BE2C (cell line): ENCODE measurements around the gene CDK17.

ENCODE experiments used
- DNase-seq: peaks from one replicate; pipeline ENCODE4 v3.0.0-alpha.2; 2020
- H3K27me3 ChIP-seq: fragments of 250-450 bp; sonication (Bioruptor Pico); 2 replicates; pipeline ENCODE4 v1.5.1; 2020; ENCODE audit warnings: mild to moderate bottlenecking
- H3K36me3 ChIP-seq: fragments of 250-450 bp; sonication (Bioruptor Pico); 2 replicates; pipeline ENCODE4 v1.5.1; 2020; ENCODE audit warnings: mild to moderate bottlenecking
- H3K4me1 ChIP-seq: fragments of 250-450 bp; sonication (Bioruptor Pico); 2 replicates; pipeline ENCODE4 v1.5.1; 2020
- H3K4me3 ChIP-seq: 2 replicates; pipeline ENCODE4 v1.5.1; 2011; ENCODE audit warnings: low read depth, low read length
- H3K9me3 ChIP-seq: fragments of 250-450 bp; sonication (Bioruptor Pico); 2 replicates; pipeline ENCODE4 v1.5.1; 2020
- TF ChIP-seq, protein P1 (sequence below): IDR thresholded peaks from 2 replicates; pipeline ENCODE4 v1.5.1; 2012; ENCODE audit warnings: mild to moderate bottlenecking, low read depth, low read length

CDK17 gene

GRCh38 chr12:96244826-96245225, 155.4 kb downstream of the CDK17 start:
- Histone ChIP-seq H3K36me3 (peaks cover 20% of the 10 kb centered on the region), H3K4me3 (no peak overlapping the region), H3K4me1 (peaks cover 28% of the 10 kb centered on the region), H3K27me3 (no peaks in the 10 kb centered on the region), H3K9me3 (no peaks in the 10 kb centered on the region)
- TF ChIP-seq, protein P1, sequence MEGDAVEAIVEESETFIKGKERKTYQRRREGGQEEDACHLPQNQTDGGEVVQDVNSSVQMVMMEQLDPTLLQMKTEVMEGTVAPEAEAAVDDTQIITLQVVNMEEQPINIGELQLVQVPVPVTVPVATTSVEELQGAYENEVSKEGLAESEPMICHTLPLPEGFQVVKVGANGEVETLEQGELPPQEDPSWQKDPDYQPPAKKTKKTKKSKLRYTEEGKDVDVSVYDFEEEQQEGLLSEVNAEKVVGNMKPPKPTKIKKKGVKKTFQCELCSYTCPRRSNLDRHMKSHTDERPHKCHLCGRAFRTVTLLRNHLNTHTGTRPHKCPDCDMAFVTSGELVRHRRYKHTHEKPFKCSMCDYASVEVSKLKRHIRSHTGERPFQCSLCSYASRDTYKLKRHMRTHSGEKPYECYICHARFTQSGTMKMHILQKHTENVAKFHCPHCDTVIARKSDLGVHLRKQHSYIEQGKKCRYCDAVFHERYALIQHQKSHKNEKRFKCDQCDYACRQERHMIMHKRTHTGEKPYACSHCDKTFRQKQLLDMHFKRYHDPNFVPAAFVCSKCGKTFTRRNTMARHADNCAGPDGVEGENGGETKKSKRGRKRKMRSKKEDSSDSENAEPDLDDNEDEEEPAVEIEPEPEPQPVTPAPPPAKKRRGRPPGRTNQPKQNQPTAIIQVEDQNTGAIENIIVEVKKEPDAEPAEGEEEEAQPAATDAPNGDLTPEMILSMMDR: no peak
- no peak for DNase-seq

DNA sequence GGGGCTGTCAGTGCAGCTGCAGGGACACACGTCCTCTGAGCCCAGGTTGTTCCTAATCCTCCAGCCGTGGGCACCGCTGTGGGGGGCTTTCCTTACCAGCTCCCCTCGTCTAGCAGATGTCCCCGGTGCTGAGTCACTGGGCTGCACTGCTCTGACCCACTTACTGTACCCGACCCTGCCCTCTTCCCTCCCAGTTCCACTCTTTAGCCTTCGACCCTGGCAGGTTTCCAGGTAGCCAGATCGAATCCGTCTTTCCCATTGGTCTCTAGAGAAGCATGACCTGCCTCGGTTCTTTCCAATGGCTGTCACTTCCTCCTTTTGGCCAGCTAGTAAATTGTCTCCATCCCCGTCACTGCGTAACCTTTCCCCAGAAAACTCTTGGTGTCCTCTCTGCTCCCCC, 157.6 kb downstream of the CDK17 start:
- TF ChIP-seq, protein P1: no peak
- DNase-seq: peak; percentile 38
- peaks cover 11% of the 10 kb centered on the region for H3K36me3 ChIP-seq

GRCh38 chr12:96241846-96242256, 158.4 kb downstream of the CDK17 start:
- H3K36me3 ChIP-seq: peaks cover 4% of the 10 kb centered on the region

More for the DNA sequence above, 157.6 kb downstream of the CDK17 start:
- no peaks in the 10 kb centered on the region for H3K27me3 ChIP-seq
- H3K9me3 ChIP-seq: no peaks in the 10 kb centered on the region
- H3K4me3 ChIP-seq: no peak overlapping the region
- peaks cover 28% of the 10 kb centered on the region for H3K4me1 ChIP-seq

GRCh38 chr12:96241431-96241830, 158.8 kb downstream of the CDK17 start:
- H3K4me3 ChIP-seq: no peak overlapping the region
- H3K9me3 ChIP-seq: no peaks in the 10 kb centered on the region
- no peak for DNase-seq
- TF ChIP-seq, protein P1: no peak
- H3K36me3 ChIP-seq: no peaks in the 10 kb centered on the region; the same call in none of the 2 replicates
- H3K4me1 ChIP-seq: peaks cover 28% of the 10 kb centered on the region
- H3K27me3 ChIP-seq: no peaks in the 10 kb centered on the region

More at GRCh38 chr12:96241846-96242256, 158.4 kb downstream of the CDK17 start:
- Histone ChIP-seq H3K27me3 (no peaks in the 10 kb centered on the region), H3K4me3 (no peak overlapping the region), H3K4me1 (peaks cover 28% of the 10 kb centered on the region), H3K9me3 (no peaks in the 10 kb centered on the region)
- DNase-seq: no peak
- TF ChIP-seq, protein P1: no peak

DNA sequence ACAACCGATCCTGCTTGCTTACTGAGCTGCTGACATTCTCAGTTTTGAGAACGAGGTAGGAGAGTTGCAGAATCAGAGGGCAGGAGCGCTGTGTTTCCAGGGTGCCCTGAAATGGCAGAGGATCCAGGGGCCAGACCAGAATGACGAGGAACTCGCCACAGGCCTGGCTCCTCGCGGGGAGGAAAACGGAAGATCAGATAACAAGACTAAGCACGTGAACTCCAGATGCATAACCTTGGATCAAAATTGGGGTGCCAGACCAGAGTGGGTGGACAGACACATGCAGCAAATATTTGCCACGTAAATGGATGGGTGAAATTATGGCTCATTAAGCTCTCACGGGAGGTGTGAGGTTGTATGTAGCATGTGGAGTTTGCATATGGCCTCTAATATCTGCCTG, 159.6 kb downstream of the CDK17 start:
- Histone ChIP-seq H3K4me3 (peak overlapping the region; percentile 36; the same call in 1 of the 2 replicates), H3K36me3 (no peaks in the 10 kb centered on the region; the same call in 1 of the 2 replicates), H3K4me1 (peaks cover 28% of the 10 kb centered on the region), H3K27me3 (no peaks in the 10 kb centered on the region), H3K9me3 (no peaks in the 10 kb centered on the region)
- TF ChIP-seq, protein P1: no peak
- peak; percentile 57 for DNase-seq

- H3K4me3 ChIP-seq: peak overlapping the region; percentile 36
- peak; percentile 93 for DNase-seq
- peaks cover 28% of the 10 kb centered on the region for H3K4me1 ChIP-seq
- H3K9me3 ChIP-seq: no peaks in the 10 kb centered on the region
- no peaks in the 10 kb centered on the region for H3K27me3 ChIP-seq
- TF ChIP-seq, protein P1: no peak
- H3K36me3 ChIP-seq: no peaks in the 10 kb centered on the region; the same call in 1 of the 2 replicates
Measured at GRCh38 chr12:96239711-96240635, 160.3 kb downstream of the CDK17 start.
